Stimulated activated CD4-positive, alpha-beta T cell treated with anti-CD3 and anti-CD28 coated beads, Interleukin-15, amount 100 ng/mL, for 48 hours (primary cell): ENCODE results near the gene MOV10.

Experiments
- DNase-seq, 2 donors: peaks; one replicate each; pipeline ENCODE4 v3.0.0-alpha.2; 2020; ENCODE audit warnings: low read depth in 2 of 2

MOV10 gene

DNA sequence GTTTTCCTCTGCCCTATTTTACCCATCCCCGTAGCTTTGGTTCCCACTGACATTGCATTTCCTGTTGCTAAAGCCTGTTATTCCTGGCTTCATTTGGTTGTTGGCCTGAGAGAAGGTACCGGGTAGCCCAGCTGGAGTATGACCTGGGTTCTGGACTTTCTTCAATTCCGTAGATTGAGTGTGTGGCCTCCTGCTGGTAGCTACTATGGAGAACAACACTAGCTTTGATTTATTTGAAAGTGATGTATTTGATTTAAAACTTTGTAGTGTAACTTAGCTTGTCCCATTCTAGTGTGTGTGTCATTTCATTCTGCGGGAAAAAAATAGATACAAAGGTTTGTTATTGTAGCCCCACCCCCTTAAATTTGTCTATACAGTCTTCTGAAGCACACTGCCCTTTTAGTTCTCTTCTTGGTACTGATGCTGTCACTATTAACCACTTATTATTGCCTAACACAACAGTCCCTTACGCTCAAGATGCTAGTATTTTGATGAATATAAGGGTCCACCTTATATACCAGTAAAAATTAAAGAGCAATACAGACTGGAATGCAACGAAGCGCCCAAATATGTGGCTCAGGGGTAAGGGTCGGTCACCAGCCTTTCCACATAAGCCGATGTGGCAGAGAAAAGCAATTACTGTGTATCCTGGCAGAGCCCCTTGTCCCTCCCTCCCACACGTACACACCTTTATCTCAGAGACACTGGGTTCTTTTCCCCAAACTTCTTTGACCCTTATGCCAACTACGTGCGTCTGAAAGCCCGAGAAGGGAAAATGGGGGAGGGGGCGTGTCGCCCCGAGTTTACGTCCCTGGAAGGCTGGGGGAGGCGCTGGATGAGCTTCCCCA lies 643 bp upstream of the MOV10 start:
- no peak for DNase-seq

DNA sequence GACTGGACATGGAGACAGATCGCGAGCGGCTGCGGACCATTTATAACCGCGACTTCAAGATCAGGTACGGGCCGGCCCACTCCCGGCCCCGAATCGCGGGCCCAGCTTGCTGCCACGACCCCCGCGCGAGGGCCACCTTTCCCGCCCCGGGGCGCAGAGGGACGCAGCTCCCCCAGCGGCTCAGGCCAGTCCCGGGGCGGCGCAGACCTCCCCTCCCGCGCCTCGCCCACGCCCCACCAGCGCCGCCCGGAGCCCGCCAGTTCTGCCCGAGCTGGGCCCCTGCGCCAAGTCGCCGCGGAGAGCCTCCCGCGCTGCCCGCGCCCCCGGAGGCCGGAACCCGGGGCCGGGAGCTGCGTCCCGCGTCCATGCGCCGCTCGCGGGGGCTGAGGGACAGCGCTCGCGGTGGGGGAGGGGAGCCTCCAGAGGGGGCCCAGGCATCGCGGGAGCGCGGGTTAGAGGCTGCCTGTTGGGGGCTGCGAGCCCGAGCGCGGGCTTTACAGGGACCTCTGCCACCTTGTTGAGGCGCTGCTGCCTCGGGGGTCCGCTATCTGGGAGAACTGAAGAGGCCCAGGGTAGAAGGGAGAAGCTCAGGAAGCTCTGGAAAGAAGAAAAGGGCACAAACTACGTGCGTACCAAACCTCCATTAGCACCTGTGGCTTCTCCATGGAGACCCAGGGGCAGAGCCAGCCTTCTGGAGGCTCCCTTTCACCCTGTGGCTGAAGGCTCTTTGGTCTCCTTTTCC lies 698 bp downstream of the MOV10 start:
- DNase-seq: peak in 1 of 2 donors; percentile 26

DNA sequence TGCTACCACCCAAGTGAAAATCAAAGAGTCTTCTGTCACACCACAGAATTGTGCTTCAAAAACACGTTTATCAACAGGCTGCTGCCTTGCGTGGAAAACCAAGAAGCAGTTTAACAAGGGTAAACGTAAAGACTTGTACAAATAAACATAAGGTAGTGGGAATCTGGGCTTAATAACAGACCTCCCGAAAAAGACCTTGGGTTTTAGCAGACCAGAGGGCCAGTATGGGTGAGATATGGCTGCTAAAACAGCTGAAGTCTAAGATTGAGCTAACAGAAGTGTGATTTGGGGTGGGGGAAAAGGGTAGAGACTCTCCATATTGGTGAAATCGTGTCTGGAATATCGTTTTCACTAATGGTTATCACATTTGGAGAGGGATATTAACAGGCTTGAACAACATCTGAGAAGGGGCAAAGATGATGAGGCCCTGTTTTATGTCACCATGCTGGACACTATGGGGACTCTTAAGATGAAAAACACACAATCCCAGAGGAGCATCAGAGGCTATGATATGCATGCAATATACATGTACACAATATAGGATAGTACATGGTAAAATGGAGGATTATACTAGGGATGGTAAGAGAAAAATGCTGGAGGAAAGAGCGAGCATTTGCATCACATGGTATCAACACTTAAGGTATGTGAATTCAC lies 1.4 kb downstream of the MOV10 start:
- DNase-seq: no peak

DNA sequence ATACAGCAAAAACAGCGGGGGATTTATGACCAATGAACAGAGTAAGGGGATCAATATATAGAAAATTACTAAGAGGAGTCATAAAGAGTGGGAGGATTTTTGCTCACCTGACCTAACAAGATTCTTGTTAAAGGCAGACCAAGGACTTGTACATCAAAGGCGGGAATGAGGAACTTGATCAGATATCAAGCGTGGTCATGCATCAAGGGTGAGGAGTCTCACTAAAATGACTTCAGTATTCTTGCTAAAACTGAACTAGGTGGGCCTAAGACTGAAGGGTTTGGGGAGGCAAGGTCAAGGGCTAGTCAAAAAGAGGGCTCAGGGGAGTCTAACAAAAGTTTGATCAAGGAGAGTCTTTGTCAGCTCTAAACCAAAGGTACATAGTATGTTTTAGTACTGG lies 2.1 kb downstream of the MOV10 start:
- DNase-seq: no peak

DNA sequence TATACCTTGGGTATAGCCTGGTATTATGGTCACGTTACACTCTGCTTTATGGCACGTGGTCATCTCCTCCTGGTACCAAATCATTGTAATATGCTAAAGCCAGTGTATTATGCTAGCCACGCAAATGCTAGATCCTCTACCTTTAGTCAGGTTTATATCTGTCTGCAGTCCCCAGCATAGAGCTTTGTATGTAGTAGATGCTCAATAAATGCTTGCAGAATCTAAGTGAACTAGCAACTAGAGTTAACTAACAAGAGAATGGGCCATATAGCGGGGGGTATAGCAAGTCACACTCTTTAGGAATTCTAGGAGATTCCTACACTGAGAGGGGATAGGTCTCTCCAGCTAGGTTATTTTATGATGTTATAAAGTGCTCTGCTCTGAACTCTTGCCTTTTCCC lies 3.0 kb downstream of the MOV10 start:
- DNase-seq: no peak

DNA sequence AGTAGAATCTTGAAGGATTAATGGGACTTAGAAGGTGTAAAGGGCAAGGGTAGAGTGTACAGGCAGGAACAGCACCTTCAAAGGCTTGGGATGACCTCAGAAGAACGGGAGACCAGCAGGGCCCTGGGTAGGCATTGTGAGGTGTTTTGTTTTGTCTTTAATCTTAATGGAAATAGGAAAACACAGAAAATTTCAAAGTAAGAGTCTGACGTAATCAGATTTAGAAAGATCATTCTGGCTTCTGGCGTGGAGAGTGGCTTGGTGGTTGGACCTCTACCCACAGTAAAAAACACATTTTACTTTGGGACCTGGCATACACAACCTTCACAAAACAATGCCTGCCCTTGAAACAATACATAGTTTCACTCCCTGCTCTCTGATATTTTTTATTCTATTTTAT lies 4.1 kb downstream of the MOV10 start:
- DNase-seq: no peak

DNA sequence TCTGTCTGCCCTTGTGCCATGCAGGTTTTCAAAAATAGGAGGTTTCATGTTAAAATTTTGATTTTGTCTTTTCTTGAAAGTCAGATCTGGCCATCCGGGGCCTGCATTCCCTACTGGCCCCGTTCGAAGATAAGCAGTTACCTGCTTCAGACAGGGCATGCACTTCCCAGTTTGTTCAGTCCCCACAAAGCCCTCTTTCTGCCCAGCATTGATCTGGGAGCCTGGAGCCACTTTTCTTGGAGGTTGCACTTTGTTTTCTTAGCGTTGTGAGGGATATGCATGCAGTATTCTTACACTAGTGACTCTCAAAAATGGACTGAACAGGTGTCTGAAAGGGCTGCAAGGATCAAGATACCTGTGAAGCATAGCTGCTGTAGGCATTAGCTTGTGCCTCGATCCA lies 11.5 kb downstream of the MOV10 start:
- no peak for DNase-seq

DNA sequence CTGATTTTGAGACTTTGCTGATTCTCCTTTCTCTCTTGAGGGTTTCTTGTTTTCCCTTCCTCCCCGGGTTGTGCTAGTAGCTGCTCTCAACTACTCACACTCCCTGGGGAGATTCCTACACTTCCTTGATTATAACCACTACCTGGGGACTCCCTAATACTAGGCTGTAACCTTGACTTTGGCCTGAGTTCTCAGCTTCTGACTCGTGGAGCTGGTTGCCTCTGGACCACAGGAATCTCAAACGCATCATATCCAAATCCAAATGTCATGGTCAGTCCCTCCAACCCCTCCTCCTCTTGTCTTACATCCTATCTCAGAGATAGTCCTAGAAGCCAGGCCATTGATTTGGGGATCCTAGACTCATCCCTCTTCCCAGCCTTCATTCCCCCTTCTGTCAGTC lies 12.0 kb downstream of the MOV10 start:
- no peak for DNase-seq

DNA sequence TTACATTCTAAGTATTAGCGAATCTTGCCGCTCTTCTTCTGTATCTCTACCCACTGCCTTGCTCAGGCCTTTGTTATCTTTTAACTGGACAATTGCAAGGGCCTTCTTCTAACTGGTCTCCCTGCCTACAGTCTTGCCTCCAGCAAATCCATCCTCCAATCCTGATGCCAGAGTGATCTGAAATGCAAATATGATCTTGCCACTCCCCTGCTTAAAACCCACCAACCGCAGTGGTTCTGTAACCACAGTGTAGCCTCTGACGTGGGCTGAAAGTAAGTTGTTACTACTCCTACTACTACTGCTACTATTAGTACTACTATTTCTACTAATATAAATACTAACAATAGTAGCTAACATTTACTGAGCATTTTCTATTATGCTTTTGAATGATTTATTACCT lies 12.4 kb downstream of the MOV10 start:
- DNase-seq: no peak

DNA sequence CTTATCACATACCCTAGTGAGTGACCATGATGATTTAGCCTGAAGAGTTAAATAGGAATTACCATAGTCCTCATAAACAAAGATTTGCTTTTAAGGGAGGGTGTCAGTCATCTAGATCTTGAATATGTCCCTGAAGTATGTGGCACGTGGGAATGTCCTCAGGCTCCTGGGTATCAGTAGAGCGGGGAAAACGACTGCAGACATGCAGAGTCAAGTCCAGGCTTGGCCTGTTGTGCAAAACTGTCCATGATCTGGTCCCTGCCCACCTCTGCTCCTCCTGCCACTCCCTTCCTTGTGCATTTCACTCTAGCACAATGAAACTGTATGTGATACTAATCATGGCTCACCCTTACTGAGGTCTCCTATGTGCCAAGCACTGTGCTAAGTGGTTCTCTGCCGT lies 12.9 kb downstream of the MOV10 start:
- no peak for DNase-seq

DNA sequence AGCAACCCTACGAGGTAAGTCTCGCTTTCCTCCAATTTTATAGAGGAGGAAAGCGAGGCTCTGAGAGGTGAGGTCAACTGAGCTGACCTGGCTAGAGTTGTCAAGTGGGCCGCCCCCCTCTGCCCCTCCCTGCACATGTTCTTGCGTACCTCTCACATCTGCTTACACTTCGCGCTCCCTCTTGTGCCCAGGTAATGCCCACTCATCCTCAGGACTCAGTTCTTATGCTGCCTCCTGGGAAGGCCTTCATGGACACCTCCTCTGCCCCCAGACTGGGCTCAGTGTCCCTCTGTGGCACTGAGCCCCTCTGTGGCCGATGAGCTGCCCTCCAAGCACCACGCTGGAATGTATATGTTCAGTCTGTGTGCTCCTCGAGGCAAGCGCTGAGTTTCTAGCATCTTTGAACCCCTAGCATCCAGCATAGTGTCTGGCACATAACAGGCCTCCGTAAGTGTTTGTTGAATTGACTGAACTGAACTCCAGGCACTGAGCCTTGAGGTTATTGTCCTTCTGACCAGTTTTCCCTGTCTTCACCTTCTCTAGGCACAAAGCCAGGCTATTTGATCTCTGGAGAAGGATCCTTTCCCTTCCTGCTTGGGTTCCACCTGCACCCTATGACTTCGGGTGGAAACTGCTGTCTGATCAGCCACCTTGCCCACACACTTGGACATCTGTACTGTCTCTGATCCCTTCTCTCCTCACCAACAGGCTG lies 13.5 kb downstream of the MOV10 start:
- no peak for DNase-seq

DNA sequence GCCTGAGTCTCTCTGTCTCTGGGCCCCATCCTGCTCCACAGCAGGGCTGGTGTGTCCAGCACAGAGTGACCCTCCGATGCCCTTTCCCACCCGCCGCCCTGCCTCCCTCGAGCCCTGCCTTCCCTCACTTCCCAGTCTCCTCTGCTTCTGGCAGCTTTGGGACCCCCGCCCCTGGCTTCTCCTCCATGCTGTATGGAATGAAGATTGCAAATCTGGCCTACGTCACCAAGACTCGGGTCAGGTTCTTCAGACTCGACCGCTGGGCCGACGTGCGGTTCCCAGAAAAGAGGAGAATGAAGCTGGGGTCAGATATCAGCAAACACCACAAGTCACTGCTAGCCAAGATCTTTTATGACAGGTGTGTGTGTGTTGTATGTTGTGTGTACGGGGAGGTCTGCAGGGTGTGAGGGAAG lies 14.3 kb downstream of the MOV10 start:
- DNase-seq: no peak

DNA sequence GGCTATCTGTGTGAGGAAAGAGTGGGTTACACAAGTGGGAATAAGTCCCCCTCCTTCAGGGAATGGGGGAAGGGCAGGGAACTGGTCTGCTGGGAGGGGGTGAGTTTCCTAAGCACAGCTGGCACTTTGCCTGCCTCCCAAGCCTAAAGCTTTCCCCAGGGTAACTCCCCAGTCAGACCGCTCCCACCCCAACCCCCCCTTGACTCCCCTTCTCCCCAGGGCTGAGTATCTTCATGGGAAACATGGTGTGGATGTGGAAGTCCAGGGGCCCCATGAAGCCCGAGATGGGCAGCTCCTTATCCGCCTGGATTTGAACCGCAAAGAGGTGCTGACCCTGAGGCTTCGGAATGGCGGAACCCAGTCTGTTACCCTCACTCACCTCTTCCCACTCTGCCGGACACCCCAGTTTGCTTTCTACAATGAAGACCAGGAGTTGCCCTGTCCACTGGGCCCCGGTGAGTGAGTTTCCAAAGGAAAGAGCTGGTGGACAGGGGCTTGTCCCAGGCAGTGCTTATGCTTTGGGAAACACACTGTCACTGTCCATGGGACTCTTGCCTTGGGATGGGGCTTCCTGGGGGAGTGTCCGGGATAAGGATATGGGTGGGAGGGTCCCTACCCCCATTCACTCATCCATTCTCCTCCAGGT lies 14.9 kb downstream of the MOV10 start:
- no peak for DNase-seq

DNA sequence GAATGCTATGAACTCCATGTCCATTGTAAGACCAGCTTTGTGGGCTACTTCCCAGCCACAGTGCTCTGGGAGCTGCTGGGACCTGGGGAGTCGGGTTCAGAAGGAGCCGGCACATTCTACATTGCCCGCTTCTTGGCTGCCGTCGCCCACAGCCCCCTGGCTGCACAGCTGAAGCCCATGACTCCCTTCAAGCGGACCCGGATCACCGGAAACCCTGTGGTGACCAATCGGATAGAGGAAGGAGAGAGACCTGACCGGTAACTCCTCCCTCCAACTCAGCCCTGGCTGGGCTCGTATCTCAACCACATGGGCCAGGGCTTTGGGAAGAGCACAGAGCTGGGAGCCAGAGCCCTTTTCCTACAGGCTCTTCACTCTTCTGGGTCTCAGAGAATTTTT lies 15.4 kb downstream of the MOV10 start:
- DNase-seq: no peak

DNA sequence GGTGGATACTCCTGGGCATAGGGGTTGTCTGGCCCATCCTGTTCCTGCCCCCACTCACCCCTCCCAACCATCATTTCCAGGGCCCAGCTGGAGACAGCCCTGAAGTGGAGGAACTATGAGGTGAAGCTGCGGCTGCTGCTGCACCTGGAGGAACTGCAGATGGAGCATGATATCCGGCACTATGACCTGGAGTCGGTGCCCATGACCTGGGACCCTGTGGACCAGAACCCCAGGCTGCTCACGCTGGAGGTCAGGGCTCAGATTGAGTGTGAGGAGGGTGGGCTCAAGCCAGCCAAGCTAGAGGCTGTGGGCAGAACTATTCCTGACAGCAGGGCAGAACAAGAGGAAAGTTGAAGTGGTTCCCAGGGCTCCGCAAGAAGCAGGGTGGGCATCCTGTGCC lies 18.2 kb downstream of the MOV10 start:
- DNase-seq: no peak

DNA sequence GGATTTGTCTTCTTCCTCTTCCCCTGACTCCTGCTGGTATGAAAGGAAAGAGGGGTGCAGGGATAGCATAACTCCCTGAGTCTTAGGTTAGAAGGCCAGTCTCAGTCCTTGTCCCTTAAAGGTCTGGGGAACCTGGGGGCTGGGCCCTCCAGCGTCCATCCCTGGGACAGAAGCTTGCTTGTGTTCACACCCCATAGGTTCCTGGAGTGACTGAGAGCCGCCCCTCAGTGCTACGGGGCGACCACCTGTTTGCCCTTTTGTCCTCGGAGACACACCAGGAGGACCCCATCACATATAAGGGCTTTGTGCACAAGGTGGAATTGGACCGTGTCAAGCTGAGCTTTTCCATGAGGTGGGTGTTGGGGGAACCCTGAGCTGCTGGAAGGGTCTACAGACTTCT lies 19.4 kb downstream of the MOV10 start:
- no peak for DNase-seq

DNA sequence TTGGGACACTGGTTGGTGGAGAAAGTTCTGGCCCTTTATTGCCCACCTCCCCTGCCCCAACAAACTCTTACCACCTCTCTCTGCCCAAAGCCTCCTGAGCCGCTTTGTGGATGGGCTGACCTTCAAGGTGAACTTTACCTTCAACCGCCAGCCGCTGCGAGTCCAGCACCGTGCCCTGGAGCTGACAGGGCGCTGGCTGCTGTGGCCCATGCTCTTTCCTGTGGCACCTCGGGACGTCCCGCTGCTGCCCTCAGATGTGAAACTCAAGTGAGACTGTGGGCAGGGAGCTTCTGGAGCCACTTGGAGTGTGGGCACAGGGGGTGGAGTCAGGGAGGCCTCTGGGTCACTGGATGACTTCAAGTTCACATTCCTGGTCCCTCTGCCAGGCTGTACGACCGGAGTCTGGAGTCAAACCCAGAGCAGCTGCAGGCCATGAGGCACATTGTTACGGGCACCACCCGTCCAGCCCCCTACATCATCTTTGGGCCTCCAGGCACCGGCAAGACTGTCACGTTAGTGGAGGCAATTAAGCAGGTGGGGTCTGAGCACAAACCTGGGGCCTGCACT lies 20.0 kb downstream of the MOV10 start:
- no peak for DNase-seq

DNA sequence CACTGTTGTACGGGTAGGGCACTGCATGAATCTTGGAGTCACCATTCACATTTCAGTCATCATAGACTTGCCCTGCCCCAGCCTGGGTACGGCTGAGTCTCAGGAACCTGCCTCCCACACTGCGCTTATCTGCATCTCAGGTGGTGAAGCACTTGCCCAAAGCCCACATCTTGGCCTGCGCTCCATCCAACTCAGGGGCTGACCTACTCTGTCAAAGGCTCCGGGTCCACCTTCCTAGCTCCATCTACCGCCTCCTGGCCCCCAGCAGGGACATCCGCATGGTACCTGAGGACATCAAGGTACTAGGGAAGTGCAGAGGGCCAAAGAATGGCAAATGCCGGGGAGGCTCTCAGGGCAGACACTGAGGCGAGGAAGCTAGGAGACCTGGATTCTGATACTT lies 20.8 kb downstream of the MOV10 start:
- no peak for DNase-seq

DNA sequence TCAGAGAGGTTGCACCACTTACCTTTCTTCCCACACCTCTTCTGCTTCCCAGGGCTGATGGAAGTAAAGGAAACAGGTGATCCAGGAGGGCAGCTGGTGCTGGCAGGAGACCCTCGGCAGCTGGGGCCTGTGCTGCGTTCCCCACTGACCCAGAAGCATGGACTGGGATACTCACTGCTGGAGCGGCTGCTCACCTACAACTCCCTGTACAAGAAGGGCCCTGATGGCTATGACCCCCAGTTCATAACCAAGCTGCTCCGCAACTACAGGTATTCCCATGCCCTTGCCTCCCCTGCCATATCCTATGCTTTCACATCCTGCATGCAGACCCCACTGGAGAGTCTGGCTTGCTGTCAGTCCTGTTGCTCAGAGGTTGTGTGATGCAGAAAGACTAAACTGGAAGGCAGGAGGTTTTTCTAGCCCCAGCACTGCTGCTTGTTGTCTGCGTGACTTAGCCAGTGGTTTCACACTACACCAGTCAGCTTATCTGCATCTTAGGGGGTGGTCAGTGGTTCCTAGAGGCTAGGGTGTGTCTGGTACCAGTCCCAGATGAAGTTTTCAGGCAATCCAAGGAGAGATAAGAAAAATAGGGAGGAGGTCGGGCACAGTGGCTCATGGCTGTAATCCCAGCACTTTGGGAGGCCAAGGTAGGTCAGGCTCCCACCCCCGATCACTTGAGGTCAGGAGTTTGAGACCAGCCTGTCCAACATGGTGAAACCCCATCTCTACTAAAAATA lies 22.3 kb downstream of the MOV10 start:
- no peak for DNase-seq

DNA sequence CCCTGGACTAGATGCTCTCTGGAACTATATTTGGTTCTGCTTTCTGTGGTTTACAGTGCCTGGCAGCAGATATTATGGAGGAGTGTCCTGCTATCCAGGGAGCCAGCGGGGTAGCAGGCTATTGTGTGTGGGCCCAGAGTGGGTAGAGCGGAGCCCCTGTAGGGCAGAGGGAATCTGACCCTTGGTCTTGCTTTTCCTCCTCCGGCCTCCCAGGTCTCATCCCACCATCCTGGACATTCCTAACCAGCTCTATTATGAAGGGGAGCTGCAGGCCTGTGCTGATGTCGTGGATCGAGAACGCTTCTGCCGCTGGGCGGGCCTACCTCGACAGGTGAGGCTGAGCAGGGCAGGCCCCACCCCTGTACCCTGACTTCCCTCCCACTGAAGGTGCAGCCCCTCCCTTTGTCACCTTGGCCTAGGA lies 23.3 kb downstream of the MOV10 start:
- no peak for DNase-seq
